Breast epithelium (tissue), 4 donors: ENCODE measurements around the gene FAM174C. TPM values are rescaled to one million over a fixed set of nuclear protein-coding genes. Genes with fewer than 3 reads are reported as not detected.

Experiments used
- DNase-seq, 2 donors: peaks; one replicate each; pipeline ENCODE4 v3.0.0-alpha.2; 2019; ENCODE audit warnings: low spot score in 2 of 2
- H3K27ac ChIP-seq, 2 donors: fragments of 200-600 bp; sonication (generic) in 1 of 2; one replicate each; pipeline ENCODE4 v1.5.1; 2016 to 2019; ENCODE audit warnings: mild to moderate bottlenecking in 1 of 2
- H3K27me3 ChIP-seq, 2 donors: fragments of 200-600 bp; sonication (generic) in 1 of 2; one replicate each; pipeline versions ENCODE4 v1.5.1 to v1.6.0; 2017 to 2019; ENCODE audit warnings: control low read depth in 1 of 2, mild to moderate bottlenecking in 1 of 2
- H3K36me3 ChIP-seq: fragments of 200-600 bp; one replicate; pipeline ENCODE4 v1.5.1; 2019
- H3K4me1 ChIP-seq, 2 donors: fragments of 200-600 bp; sonication (generic); one replicate each; pipeline ENCODE4 v1.5.1; 2016 to 2019; ENCODE audit warnings: control low read depth in 1 of 2
- H3K4me3 ChIP-seq, 3 donors: fragments of 200-600 bp; sonication (generic); 1 replicate in 2 of 3; 2 replicates in 1 of 3; pipeline ENCODE4 v1.5.1; 2016 to 2019; ENCODE audit warnings: mild to moderate bottlenecking in 3 of 3, moderate library complexity in 2 of 3
- H3K9me3 ChIP-seq, 2 donors: fragments of 200-600 bp; sonication (generic) in 1 of 2; one replicate each; pipeline ENCODE4 v1.5.1; 2016 to 2019; ENCODE audit warnings: control low read depth in 1 of 2
- POLR2A ChIP-seq: fragments of 450-650 bp; IDR thresholded peaks from one replicate; pipeline ENCODE4 v1.6.1; 2016; ENCODE audit warnings: antibody characterized with exemption, mild to moderate bottlenecking, moderate library complexity
- POLR2AphosphoS5 ChIP-seq, 3 donors: sonication (generic); formaldehyde crosslinking; IDR thresholded peaks; one replicate each; pipeline ENCODE4 v1.6.1; 2017; ENCODE audit warnings: antibody characterized with exemption in 3 of 3
- intact Hi-C: fragments of 100-400 bp; cut with DNase I; formaldehyde crosslinking; loops from one replicate; pipeline ENCODE4 v1.15.1; 2023; ENCODE audit warnings: low total_unique reads
- total RNA-seq, 3 donors: library from RNA; depleted of rRNA; stranded (reverse); fragments of >200 nt; gene quantifications; one replicate each; pipeline ENCODE4 v1.1.0, GENCODE V29; 2016
- TF ChIP-seq, protein P1 (sequence below), 3 donors: fragments of 450-650 bp; IDR thresholded peaks; one replicate each; pipeline ENCODE4 v1.5.1; 2016 to 2017; ENCODE audit warnings: antibody characterized with exemption in 3 of 3, mild to moderate bottlenecking in 3 of 3, moderate library complexity in 3 of 3

Gene FAM174C
- total RNA-seq, 3 donors from 2014 or later, result 43.9 to 60.6 (median 53.1) TPM

DNA sequence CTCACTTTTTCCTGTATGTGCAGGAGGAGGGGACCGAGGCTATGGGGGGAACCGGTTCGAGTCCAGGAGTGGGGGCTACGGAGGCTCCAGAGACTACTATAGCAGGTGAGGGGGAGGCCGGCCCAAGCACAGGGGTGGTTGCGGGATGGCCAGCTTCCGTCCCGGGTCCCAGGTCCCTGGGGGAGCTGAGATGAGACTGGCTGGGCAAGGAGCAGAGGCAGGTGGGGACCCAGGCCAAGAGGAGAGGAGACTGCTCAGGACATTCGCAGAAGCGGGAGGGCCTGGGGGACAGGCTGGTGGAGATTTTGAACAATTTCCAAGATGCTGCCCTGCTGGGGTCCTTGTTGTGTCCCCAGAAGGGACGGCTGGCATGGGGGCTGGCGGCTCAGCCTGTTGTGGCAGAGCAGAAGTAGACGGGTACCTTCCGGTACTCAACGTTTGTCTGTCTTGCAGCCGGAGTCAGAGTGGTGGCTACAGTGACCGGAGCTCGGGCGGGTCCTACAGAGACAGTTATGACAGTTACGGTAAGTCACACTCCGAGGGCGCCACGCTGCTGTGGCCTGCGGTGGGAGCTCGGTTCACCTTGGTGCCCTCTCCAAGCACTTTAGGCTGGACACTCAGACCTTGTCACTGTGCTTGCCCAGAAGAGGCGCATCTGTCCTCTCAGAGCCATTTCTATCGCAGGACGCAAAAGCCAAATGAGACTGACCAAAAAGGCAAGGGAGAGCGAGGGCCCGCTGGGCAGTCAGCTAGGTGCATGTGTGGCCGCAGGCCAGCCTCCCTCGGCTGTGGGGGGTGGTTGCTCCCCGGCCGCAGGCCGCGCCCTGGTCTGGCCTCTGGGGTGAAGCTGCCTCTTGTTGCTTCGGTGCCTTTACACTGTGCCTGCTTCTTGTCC is 3.6 kb upstream of the FAM174C start:
- H3K27me3 ChIP-seq, result no peaks in the 10 kb centered on the region
- DNase-seq, result no peak
- TF ChIP-seq, protein P1, sequence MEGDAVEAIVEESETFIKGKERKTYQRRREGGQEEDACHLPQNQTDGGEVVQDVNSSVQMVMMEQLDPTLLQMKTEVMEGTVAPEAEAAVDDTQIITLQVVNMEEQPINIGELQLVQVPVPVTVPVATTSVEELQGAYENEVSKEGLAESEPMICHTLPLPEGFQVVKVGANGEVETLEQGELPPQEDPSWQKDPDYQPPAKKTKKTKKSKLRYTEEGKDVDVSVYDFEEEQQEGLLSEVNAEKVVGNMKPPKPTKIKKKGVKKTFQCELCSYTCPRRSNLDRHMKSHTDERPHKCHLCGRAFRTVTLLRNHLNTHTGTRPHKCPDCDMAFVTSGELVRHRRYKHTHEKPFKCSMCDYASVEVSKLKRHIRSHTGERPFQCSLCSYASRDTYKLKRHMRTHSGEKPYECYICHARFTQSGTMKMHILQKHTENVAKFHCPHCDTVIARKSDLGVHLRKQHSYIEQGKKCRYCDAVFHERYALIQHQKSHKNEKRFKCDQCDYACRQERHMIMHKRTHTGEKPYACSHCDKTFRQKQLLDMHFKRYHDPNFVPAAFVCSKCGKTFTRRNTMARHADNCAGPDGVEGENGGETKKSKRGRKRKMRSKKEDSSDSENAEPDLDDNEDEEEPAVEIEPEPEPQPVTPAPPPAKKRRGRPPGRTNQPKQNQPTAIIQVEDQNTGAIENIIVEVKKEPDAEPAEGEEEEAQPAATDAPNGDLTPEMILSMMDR (IDR thresholded peaks at IDR 0.05), result no peak
- TF ChIP-seq POLR2A, result no peak
- no peak for TF ChIP-seq POLR2AphosphoS5 (IDR thresholded peaks at IDR 0.05)
- peaks cover 45 to 68% of the 10 kb centered on the region in 2 donors for H3K4me1 ChIP-seq
- H3K27ac ChIP-seq, result peak overlapping the region; percentile 99 to 100
- intact Hi-C loops, result loop anchor here (10.0 kb wide), 2 partner anchors 133 to 173 kb away; partner anchors contain the start of genes DAZAP1 and GAMT
- H3K36me3 ChIP-seq, result peaks cover 5% of the 10 kb centered on the region
- H3K4me3 ChIP-seq, result peak overlapping the region; percentile 64 to 80 (median 78)
- H3K9me3 ChIP-seq, result no peaks in the 10 kb centered on the region

DNA sequence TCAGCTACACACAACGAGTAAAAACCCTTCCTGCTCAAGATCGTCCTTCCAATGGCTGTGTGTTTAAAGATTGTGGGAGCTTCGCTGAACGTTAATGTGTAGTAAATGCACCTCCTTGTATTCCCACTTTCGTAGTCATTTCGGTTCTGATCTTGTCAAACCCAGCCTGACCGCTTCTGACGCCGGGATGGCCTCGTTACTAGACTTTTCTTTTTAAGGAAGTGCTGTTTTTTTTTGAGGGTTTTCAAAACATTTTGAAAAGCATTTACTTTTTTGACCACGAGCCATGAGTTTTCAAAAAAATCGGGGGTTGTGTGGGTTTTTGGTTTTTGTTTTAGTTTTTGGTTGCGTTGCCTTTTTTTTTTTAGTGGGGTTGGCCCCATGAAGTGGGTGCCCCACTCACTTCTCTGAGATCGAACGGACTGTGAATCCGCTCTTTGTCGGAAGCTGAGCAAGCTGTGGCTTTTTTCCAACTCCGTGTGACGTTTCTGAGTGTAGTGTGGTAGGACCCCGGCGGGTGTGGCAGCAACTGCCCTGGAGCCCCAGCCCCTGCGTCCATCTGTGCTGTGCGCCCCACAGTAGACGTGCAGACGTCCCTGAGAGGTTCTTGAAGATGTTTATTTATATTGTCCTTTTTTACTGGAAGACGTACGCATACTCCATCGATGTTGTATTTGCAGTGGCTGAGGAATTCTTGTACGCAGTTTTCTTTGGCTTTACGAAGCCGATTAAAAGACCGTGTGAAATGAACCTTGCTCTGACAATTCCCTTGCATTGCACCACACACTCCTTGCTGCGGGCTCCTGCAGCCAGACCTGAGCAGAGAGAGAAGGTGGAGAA is 2.7 kb upstream of the FAM174C start:
- Histone ChIP-seq H3K27me3 (no peaks in the 10 kb centered on the region), H3K27ac (peak overlapping the region; percentile 99 to 100), H3K9me3 (no peaks in the 10 kb centered on the region), H3K36me3 (peaks cover 5% of the 10 kb centered on the region), H3K4me1 (peaks cover 37 to 63% of the 10 kb centered on the region in 2 donors), H3K4me3 (peak overlapping the region in 1 of 3 donors; percentile 78)
- intact Hi-C loops, result loop anchor here (10.0 kb wide), 2 partner anchors 132 to 172 kb away; partner anchors contain the start of genes DAZAP1 and GAMT
- TF ChIP-seq POLR2AphosphoS5 (IDR thresholded peaks at IDR 0.05) (no peak), POLR2A (no peak)
- TF ChIP-seq, protein P1 (IDR thresholded peaks at IDR 0.05), result no peak
- DNase-seq, result no peak

DNA sequence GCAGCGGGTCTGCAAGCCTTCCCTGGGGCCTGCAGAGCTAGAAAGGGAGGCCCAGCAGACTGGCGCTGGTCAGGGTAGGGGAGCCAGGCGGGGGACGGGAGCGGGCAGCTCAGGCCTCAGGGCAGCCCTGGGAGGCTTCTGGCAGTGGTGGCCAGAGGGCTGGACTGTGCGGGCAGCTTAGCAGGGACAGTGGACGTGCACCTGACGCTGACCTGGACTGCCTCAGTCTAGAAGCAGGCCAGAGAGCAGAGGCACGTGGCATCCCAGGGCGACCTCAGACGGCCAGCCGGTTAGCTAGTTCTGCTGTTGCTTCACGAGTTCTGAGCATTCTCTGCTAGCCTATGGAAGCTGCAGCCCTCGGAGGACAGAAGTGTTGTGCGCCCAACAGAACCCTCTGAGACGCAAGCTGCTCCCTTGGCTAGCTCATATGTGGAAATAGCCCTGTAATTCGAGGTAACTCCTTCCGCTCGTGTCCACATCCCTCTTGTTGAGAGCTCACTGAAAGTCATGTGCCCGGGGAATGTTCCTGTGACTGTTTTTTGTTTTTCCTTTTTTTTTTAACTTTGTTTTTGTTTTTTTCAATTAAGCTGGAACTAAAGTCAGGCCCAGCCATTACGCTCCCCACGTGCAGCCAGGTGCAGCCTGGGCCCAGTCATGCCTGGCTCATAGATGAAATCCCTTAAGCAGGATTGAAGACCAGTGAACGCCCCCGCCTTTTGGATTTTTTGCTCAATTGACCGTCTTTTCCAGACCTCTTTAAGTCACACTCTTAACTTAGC is 1.9 kb upstream of the FAM174C start:
- peaks cover 36 to 59% of the 10 kb centered on the region in 2 donors for H3K4me1 ChIP-seq
- TF ChIP-seq POLR2AphosphoS5 (IDR thresholded peaks at IDR 0.05), result no peak
- TF ChIP-seq, protein P1 (IDR thresholded peaks at IDR 0.05), result no peak
- TF ChIP-seq POLR2A, result no peak
- DNase-seq, result no peak
- no peaks in the 10 kb centered on the region for H3K27me3 ChIP-seq
- intact Hi-C loops, result loop anchor here (10.0 kb wide), 2 partner anchors 131 to 171 kb away; partner anchors contain the start of genes DAZAP1 and GAMT
- H3K4me3 ChIP-seq, result no peak overlapping the region
- H3K36me3 ChIP-seq, result peaks cover 5% of the 10 kb centered on the region
- no peaks in the 10 kb centered on the region for H3K9me3 ChIP-seq
- peak overlapping the region; percentile 94 to 99 for H3K27ac ChIP-seq

DNA sequence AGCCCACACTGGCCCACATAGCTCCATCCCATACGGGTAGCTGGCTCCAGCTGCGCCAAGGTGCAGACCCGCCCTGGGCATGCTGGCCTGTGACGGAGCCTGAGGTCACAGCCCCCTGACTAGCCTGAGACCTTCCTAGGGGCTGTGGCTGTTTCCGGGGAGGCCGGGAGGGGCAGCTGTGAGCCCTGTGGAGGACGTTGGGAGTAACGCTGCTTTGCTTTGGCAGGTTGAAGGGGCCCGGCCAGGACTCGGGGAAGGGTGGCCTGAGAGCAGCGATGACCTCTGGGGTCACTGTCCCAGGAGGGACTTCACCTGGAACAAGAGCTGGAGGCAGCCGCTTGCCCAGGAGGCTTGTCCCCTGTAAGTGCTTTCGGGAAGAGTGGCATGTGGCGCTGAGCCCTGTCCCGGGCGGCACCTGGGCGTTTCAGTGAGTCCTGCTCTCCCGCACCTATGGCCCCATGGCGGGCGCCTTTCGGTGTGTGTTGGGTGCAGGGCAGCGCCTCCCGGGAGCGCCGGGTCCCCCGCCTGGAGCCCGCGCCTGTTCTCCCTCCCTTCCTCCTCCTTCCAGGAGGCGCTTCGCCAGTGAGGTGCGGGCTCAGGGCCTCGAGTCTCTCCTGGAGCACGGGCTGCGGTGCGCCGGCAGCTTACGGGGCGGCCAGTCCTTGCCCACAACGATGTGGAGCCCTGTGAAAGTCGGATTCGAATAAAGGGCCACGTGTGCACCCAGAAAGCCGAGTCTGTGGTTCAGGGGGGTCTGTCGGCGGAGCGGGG is 1.1 kb upstream of the FAM174C start:
- no peak for TF ChIP-seq POLR2A
- TF ChIP-seq POLR2AphosphoS5 (IDR thresholded peaks at IDR 0.05), result no peak
- TF ChIP-seq, protein P1 (IDR thresholded peaks at IDR 0.05), result no peak
- Histone ChIP-seq H3K27ac (peak overlapping the region; percentile 94 to 99), H3K4me1 (peaks cover 36 to 55% of the 10 kb centered on the region in 2 donors), H3K36me3 (peaks cover 5% of the 10 kb centered on the region), H3K9me3 (no peaks in the 10 kb centered on the region), H3K27me3 (no peaks in the 10 kb centered on the region), H3K4me3 (peak overlapping the region; percentile 69 to 87 (median 79))
- no peak for DNase-seq
- intact Hi-C loops, result loop anchor here (10.0 kb wide), 2 partner anchors 131 to 171 kb away; partner anchors contain the start of genes DAZAP1 and GAMT
